HG03442 (cell line): Measurements from ENCODE around the gene MYOF.
"Not testable (repeated sequence)": the region's sequence is repeated elsewhere in the genome, so short reads cannot be mapped to it uniquely, and the experiment has no call there.

Source experiments
- ATAC-seq: cut with Tn5 transposase; IDR thresholded peaks from one replicate; pipeline ENCODE4 v1.9.1; 2021; ENCODE audit warnings: mild to moderate bottlenecking, moderate library complexity; ENCODE audit not compliant: unreplicated experiment

The MYOF gene

GRCh38 chr10:93457511-93457910 lies 24.6 kb downstream of the MYOF start:
- ATAC-seq = no peak

- ATAC-seq = no peak
These were observed 25.7 kb downstream of the MYOF start for GRCh38 chr10:93456480-93456879.

- ATAC-seq = no peak
These were observed 27.4 kb downstream of the MYOF start for GRCh38 chr10:93454736-93455135.

DNA sequence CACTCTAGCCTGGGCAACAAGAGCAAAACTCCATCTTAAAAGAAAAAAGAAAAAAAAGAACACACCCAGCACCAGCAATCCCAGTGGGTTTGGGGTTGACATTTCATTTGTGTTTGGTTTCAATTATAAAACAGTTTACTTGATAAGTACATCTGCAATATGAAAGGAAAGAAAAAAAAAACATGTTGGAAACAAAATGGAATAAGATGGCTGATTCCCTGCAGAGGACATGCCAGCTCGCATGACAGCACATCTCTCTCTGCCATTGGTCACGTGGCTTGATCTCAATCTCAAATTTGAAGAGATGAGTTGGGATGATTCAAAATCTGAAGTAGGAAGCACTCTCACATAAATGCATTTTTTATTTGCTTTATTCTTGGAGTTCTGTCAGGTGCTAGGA lies 28.0 kb downstream of the MYOF start:
- ATAC-seq = no peak

GRCh38 chr10:93452143-93452542 lies 30.0 kb downstream of the MYOF start:
- no peak for ATAC-seq

GRCh38 chr10:93451244-93451947 lies 30.7 kb downstream of the MYOF start:
- no peak for ATAC-seq

GRCh38 chr10:93447970-93448369 lies 34.2 kb downstream of the MYOF start:
- ATAC-seq = no peak

- ATAC-seq = no peak
These were observed 35.1 kb downstream of the MYOF start for GRCh38 chr10:93447019-93447418.

GRCh38 chr10:93445978-93446720 lies 36.0 kb downstream of the MYOF start:
- no peak for ATAC-seq

- no peak for ATAC-seq
These were observed 36.8 kb downstream of the MYOF start for GRCh38 chr10:93445097-93445960.

DNA sequence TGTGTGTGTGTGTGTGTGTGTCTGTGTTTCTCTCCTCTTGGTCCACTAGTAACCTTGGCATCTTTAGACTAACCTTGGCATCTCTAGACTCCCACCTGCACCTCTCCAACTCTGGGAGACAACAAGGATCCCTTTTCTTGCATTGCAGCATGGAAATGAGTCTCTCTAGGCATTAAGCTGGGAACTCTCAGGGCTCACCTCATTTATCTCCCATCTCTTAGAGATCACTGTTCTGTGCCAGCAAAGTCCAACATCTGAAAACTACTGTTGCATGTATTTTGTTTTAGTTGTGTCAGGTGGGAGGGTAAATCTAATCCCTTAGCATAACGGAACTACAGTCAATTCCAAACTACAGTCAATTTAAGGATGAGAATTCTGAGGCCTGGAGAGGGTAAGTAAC lies 38.7 kb downstream of the MYOF start:
- ATAC-seq = no peak

GRCh38 chr10:93442721-93443120 lies 39.4 kb downstream of the MYOF start:
- not testable (repeated sequence) for ATAC-seq

- ATAC-seq = no peak
These were observed 41.5 kb downstream of the MYOF start for GRCh38 chr10:93440591-93441091.

GRCh38 chr10:93438613-93439253 lies 43.4 kb downstream of the MYOF start:
- no peak for ATAC-seq

- ATAC-seq = no peak
These were observed 44.1 kb downstream of the MYOF start for GRCh38 chr10:93437946-93438612.

DNA sequence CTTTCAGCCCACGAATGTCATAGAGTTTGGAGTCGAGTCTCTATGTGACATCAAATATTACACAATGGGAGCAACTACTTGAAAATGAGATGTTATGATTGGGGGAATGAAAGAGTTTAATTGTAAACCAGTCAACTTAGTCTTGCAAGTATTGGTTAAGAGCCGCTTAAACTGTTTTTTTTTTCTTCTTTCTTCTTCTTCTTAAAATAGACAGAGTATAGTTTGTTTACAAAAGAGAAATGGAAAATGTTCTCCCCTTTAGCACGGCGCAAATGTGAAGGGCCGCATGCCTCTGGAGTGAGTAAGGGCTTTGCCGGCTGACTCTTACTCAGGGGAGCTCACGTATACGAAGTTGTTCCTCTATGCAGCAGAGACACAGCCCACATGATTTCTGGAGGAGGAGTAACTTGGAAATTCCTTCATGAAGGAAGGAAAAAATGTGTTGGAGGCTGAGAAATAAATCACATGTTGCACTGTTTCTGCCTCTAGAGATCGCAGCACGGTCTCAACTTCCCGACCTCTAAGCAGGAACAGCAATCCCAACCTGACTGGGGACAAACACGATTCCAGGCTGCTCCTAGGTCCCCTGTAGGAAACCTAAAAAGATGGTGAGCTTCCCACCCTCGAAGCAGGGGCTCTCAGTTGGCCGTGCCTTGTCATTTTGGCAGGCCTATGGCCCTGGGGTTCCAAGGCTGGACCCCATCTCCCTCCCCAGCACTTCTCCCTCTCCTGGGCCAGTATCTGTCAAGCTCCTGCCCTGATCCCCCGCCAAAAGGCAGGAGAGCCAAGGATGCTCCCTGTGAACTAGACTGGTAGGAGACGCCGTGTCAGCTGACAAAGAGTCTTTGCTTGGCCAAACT lies 44.8 kb downstream of the MYOF start:
- no peak for ATAC-seq

- ATAC-seq = no peak
These were observed 45.5 kb downstream of the MYOF start for GRCh38 chr10:93436591-93437085.

DNA sequence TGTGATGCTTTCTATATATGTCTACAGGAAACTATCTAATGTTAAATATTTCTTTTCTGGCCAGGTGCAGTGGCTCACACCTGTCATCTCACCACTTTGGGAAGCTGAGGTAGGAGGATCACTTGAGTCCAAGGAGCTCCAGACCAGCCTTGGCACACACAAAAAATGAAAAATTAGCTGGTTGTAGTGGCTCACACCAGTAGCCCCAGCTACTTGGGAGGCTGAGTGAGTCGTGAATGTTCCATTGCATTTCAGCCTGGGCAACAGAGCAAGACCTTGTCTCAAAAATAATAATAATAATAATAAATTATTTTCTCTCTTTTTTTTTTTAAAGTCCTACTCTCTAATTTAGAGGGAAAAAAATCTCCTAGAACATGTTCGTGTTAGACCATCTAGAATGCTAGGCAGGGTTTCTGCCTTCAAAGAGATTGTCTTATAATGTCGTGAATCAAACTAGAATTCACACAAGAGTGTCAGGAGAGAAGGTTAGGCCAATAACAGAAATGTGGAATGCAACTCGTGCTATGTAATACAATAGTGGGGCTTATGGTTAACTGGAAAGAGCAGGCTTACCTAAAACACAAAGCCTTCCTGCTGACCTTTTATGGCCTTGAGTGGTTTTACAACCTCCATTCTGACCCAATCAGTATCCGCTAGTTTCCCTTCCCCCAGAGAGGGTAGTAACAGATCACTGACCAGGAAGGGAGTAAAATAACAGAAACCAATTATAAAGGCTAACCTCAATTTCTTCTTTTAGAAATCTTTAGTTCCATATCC lies 46.3 kb downstream of the MYOF start:
- ATAC-seq = no peak
